ENCODE data around the gene ABHD10. TPM values are rescaled to one million over a fixed set of nuclear protein-coding genes. Genes with fewer than 3 reads are reported as not detected.

The ABHD10 gene
- total RNA-seq, 1 donor from 2014 or later = 18.7 TPM

DNA sequence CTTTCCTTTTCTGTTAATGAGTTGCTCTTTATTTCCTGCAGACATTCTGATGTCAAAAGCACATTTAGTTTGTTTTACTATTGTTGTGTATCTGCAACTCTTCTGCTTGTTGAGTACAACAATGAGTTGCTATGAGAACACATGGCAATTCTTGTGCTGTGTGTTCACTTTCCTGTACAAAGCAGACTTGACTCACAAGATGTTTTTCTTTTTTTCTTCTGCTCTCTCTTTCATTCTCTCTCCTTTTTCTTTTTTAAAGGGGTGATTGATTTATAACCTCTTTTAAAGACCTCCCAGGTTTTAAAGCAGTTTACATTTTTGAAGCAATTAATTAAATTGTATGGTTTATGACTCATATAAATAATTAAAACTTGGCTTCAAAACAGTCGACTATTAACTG, 31.6 kb upstream of the ABHD10 start:
- Mint-ChIP-seq H3K27me3 (ENCODE audit: unreplicated experiment) (peaks cover 1% of the 10 kb centered on the region), H3K4me1 (ENCODE audit: unreplicated experiment) (peaks cover 6% of the 10 kb centered on the region), H3K27ac (ENCODE audit: unreplicated experiment) (peak overlapping the region; percentile 55), H3K9me3 (ENCODE audit: unreplicated experiment) (no peaks in the 10 kb centered on the region), H3K4me3 (ENCODE audit: unreplicated experiment) (no peak overlapping the region), H3K36me3 (ENCODE audit: low read depth, unreplicated experiment) (peaks cover 4% of the 10 kb centered on the region)
- no peak for DNase-seq (ENCODE audit: low spot score)
- TF ChIP-seq, protein P1, sequence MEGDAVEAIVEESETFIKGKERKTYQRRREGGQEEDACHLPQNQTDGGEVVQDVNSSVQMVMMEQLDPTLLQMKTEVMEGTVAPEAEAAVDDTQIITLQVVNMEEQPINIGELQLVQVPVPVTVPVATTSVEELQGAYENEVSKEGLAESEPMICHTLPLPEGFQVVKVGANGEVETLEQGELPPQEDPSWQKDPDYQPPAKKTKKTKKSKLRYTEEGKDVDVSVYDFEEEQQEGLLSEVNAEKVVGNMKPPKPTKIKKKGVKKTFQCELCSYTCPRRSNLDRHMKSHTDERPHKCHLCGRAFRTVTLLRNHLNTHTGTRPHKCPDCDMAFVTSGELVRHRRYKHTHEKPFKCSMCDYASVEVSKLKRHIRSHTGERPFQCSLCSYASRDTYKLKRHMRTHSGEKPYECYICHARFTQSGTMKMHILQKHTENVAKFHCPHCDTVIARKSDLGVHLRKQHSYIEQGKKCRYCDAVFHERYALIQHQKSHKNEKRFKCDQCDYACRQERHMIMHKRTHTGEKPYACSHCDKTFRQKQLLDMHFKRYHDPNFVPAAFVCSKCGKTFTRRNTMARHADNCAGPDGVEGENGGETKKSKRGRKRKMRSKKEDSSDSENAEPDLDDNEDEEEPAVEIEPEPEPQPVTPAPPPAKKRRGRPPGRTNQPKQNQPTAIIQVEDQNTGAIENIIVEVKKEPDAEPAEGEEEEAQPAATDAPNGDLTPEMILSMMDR (IDR thresholded peaks at IDR 0.05; ENCODE audit: unreplicated experiment) = no peak

DNA sequence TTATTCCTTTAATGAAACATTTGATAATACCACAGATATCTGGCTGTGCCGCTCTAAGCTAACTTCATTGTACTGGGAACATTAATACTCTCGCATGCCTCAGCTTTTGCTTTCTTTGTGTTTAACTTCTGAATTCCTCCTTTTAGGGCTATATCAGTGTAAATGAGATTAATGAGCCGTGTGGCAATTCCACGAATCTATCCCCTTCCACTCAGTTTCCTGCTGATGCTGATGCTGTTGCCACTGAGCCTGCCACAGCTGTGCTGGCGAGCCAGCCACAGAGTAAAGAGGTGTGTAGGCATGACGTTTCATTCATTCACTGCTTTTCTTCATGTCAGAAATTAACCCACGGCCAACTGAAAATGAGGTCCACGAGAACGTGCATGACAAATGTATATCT, 30.0 kb upstream of the ABHD10 start:
- H3K36me3 Mint-ChIP-seq (ENCODE audit: low read depth, unreplicated experiment) = peaks cover 4% of the 10 kb centered on the region
- no peak overlapping the region for H3K4me3 Mint-ChIP-seq (ENCODE audit: unreplicated experiment)
- H3K27me3 Mint-ChIP-seq (ENCODE audit: unreplicated experiment) = peaks cover 1% of the 10 kb centered on the region
- no peaks in the 10 kb centered on the region for H3K9me3 Mint-ChIP-seq (ENCODE audit: unreplicated experiment)
- DNase-seq (ENCODE audit: low spot score) = no peak
- peaks cover 9% of the 10 kb centered on the region for H3K4me1 Mint-ChIP-seq (ENCODE audit: unreplicated experiment)
- TF ChIP-seq, protein P1 (IDR thresholded peaks at IDR 0.05; ENCODE audit: unreplicated experiment) = no peak
- peak overlapping the region; percentile 8 for H3K27ac Mint-ChIP-seq (ENCODE audit: unreplicated experiment)

DNA sequence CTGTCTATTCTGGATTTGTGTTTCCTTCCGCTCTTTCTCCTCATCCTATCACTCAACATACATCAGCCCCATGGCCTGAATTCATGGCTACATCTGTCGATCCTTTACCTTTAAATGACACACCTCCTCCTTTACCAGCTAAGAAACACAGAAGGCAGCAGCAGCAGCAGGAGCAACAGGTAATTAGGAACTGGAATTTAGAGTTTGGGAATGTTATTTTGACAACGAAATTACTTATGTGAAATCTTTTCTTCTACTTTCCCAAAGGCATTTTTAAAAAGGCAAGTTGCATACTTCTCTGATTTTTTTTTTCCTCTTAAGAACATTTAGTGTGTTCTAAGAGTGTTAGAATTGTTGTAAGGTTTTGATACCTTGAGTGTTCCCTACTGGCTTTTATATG, 29.1 kb upstream of the ABHD10 start:
- no peaks in the 10 kb centered on the region for H3K9me3 Mint-ChIP-seq (ENCODE audit: unreplicated experiment)
- H3K4me3 Mint-ChIP-seq (ENCODE audit: unreplicated experiment) = no peak overlapping the region
- H3K4me1 Mint-ChIP-seq (ENCODE audit: unreplicated experiment) = peaks cover 16% of the 10 kb centered on the region
- peaks cover 4% of the 10 kb centered on the region for H3K36me3 Mint-ChIP-seq (ENCODE audit: low read depth, unreplicated experiment)
- H3K27me3 Mint-ChIP-seq (ENCODE audit: unreplicated experiment) = peaks cover 1% of the 10 kb centered on the region
- TF ChIP-seq, protein P1 (IDR thresholded peaks at IDR 0.05; ENCODE audit: unreplicated experiment) = no peak
- no peak for DNase-seq (ENCODE audit: low spot score)
- H3K27ac Mint-ChIP-seq (ENCODE audit: unreplicated experiment) = no peak overlapping the region

DNA sequence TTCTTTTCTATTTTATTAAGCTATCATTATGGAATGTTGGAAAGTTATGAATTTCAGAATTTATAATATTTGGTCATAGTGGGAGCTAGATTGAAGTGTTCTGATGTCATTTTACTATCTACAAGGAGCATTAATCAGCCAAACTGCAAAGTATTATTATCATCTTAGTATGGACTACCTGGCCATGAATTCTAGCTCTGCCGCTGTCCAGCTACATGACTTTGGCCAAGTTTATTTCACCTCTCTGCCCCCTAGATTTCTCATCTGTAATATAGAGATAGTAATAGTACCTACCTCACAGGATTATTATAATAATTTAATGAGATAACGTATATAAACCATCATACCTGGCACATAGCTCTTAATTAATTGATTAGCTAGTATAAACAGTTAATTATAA, 27.8 kb upstream of the ABHD10 start:
- H3K4me3 Mint-ChIP-seq (ENCODE audit: unreplicated experiment) = no peak overlapping the region
- DNase-seq (ENCODE audit: low spot score) = no peak
- no peaks in the 10 kb centered on the region for H3K9me3 Mint-ChIP-seq (ENCODE audit: unreplicated experiment)
- TF ChIP-seq, protein P1 (IDR thresholded peaks at IDR 0.05; ENCODE audit: unreplicated experiment) = no peak
- no peak overlapping the region for H3K27ac Mint-ChIP-seq (ENCODE audit: unreplicated experiment)
- peaks cover 16% of the 10 kb centered on the region for H3K4me1 Mint-ChIP-seq (ENCODE audit: unreplicated experiment)
- peaks cover 4% of the 10 kb centered on the region for H3K36me3 Mint-ChIP-seq (ENCODE audit: low read depth, unreplicated experiment)
- no peaks in the 10 kb centered on the region for H3K27me3 Mint-ChIP-seq (ENCODE audit: unreplicated experiment)

DNA sequence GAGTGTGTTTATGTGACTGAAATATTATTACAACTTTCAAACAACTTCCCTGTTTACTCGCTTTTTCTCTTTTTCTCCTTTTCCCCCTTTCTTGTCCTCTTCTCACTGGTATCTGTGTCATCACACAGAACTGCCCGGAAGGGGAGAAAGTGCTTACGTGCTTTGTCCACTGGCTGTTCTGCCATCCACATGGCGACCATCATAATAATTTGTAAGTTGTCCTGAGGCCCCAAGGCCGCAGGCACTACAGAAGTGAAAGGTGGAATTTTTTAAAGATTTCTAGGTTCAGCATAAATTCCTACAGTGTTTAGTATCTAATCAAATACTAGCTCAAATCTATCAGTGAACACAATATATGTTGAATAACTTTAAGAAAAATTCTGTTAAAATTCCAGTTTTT, 26.7 kb upstream of the ABHD10 start:
- H3K27ac Mint-ChIP-seq (ENCODE audit: unreplicated experiment) = no peak overlapping the region
- DNase-seq (ENCODE audit: low spot score) = no peak
- peaks cover 4% of the 10 kb centered on the region for H3K36me3 Mint-ChIP-seq (ENCODE audit: low read depth, unreplicated experiment)
- H3K9me3 Mint-ChIP-seq (ENCODE audit: unreplicated experiment) = no peaks in the 10 kb centered on the region
- TF ChIP-seq, protein P1 (IDR thresholded peaks at IDR 0.05; ENCODE audit: unreplicated experiment) = no peak
- no peak overlapping the region for H3K4me3 Mint-ChIP-seq (ENCODE audit: unreplicated experiment)
- H3K4me1 Mint-ChIP-seq (ENCODE audit: unreplicated experiment) = peaks cover 18% of the 10 kb centered on the region
- H3K27me3 Mint-ChIP-seq (ENCODE audit: unreplicated experiment) = no peaks in the 10 kb centered on the region
